PC-9 (cell line): Measurements from ENCODE around the gene FAM83D. TPM values are rescaled to one million over a fixed set of nuclear protein-coding genes. Genes with fewer than 3 reads are reported as not detected.

Source experiments
- BruUV-seq: library from RNA; stranded (reverse); fragments of 400-500 nt; replicated peaks from 2 replicates; lab custom pipeline; 2021; lab: Mats Ljungman, UMichigan
- CTCF ChIA-PET: fragments of 300-600 bp; sonication (Branson Sonifier 250); formaldehyde crosslinking; loops from one replicate; lab custom pipeline; 2022; ENCODE audit warnings: antibody characterized with exemption; lab: Charles Lee
- POLR2A ChIA-PET: fragments of 300-600 bp; sonication (Branson Sonifier 250); formaldehyde crosslinking; loops from one replicate; lab custom pipeline; 2022; ENCODE audit warnings: antibody characterized with exemption; ENCODE audit not compliant: unreplicated experiment; lab: Charles Lee
- DNase-seq, 2 experiments: peaks; one replicate each; pipeline versions ENCODE4 v3.0.0 to v3.0.0-alpha.2; 2015 to 2022; ENCODE audit warnings: mixed read lengths in 1 of 2
- H2AFZ ChIP-seq: fragments of 200-600 bp; sonication (generic); 2 replicates; pipeline ENCODE4 v1.8.1; 2017; ENCODE audit warnings: antibody characterized with exemption
- H3F3A ChIP-seq: fragments of 200-600 bp; sonication (generic); 2 replicates; pipeline ENCODE4 v1.8.1; 2017; ENCODE audit warnings: antibody characterized with exemption, mild to moderate bottlenecking, low read depth; ENCODE audit not compliant: insufficient read depth
- H3K27ac ChIP-seq: fragments of 200-600 bp; sonication (generic); 2 replicates; pipeline ENCODE4 v1.6.1; 2016; ENCODE audit warnings: mixed run types
- H3K27me3 ChIP-seq: fragments of 200-600 bp; sonication (generic); 2 replicates; pipeline ENCODE4 v1.6.1; 2016; ENCODE audit warnings: low read depth, mixed run types; ENCODE audit not compliant: insufficient read depth
- H3K36me3 ChIP-seq: fragments of 200-600 bp; sonication (generic); 2 replicates; pipeline ENCODE4 v1.6.1; 2016; ENCODE audit warnings: low read depth, mixed run types
- H3K4me1 ChIP-seq: fragments of 200-600 bp; sonication (generic); replicated peaks from 2 replicates; pipeline ENCODE4 v1.6.1; 2016; ENCODE audit warnings: mixed run types; ENCODE audit not compliant: insufficient read depth
- H3K4me2 ChIP-seq: fragments of 200-600 bp; sonication (generic); 2 replicates; pipeline ENCODE4 v1.6.1; 2017; ENCODE audit warnings: mixed run types
- H3K4me3 ChIP-seq: fragments of 200-600 bp; sonication (generic); 2 replicates; pipeline ENCODE4 v1.6.1; 2016; ENCODE audit warnings: mixed run types
- H3K79me2 ChIP-seq: fragments of 200-600 bp; sonication (generic); 2 replicates; pipeline ENCODE4 v1.6.1; 2017; ENCODE audit warnings: low read depth, mixed run types
- H3K9me2 ChIP-seq: fragments of 200-600 bp; sonication (generic); 2 replicates; pipeline ENCODE4 v1.8.1; 2017; ENCODE audit warnings: mild to moderate bottlenecking; ENCODE audit not compliant: insufficient read depth
- H3K9me3 ChIP-seq: fragments of 200-600 bp; sonication (generic); 2 replicates; pipeline ENCODE4 v1.8.1; 2016; ENCODE audit warnings: low read depth; ENCODE audit not compliant: insufficient read depth
- H4K20me1 ChIP-seq: fragments of 200-600 bp; sonication (generic); 2 replicates; pipeline ENCODE4 v1.8.1; 2017; ENCODE audit not compliant: insufficient read depth
- CTCF ChIP-seq: fragments of 200-600 bp; sonication (generic); conservative IDR thresholded peaks from 2 replicates; pipeline ENCODE4 v1.6.1; 2017; ENCODE audit warnings: mixed run types, antibody characterized with exemption, mild to moderate bottlenecking, moderate library complexity
- EZH2 ChIP-seq: fragments of 200-600 bp; sonication (generic); IDR thresholded peaks from 2 replicates; pipeline ENCODE4 v1.8.0; 2017; ENCODE audit warnings: antibody characterized with exemption, low read depth
- intact Hi-C: fragments of 100-400 bp; cut with micrococcal nuclease; formaldehyde crosslinking; loops from one replicate; pipeline ENCODE4 v1.10.0; 2022; ENCODE audit not compliant: unreplicated experiment
- total RNA-seq: library from RNA; stranded (reverse); gene quantifications from 2 replicates; pipeline ENCODE4 v1.2.3, GENCODE V29; 2021

The FAM83D gene
- total RNA-seq, 1 experiment from 2014 or later: 57.3 TPM

DNA sequence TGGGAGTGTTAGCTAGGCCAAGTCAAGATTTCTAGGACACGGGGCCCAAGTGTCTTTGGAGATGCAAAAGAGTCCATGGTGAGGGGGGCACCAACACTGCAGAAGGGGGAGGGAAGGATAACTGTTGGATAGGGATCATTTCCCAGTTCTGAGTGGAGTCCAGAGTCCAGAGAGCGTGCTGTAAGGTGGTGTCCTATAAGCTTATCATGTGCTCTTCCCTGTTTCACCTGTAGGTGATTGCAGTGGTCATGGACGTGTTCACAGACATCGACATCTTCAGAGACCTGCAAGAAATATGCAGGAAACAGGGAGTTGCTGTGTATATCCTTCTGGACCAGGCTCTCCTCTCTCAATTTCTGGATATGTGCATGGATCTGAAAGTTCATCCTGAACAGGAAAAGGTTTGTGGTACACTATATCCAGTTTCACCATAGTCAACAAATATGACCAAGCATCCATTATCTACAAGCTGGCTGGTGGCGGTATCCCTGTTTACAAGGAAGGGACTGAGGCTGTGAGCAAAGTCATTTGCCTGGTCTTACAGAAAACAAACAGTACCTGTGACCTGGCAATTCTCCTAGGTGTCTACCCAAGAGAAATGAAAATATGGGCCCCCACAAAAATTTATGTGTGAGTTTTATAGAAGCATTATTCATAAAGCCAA is 15.6 kb downstream of the FAM83D start:
- Histone ChIP-seq H3K36me3 (peaks cover 22% of the 10 kb centered on the region), H2AFZ (no peak overlapping the region), H3F3A (peaks cover 4% of the 10 kb centered on the region; the same call in 1 of the 2 replicates), H3K4me2 (no peak overlapping the region), H3K27ac (no peak overlapping the region), H3K9me2 (no peaks in the 10 kb centered on the region), H3K79me2 (peaks cover 74% of the 10 kb centered on the region), H4K20me1 (peaks cover 13% of the 10 kb centered on the region; the same call in 1 of the 2 replicates), H3K4me1 (no peaks in the 10 kb centered on the region), H3K9me3 (no peaks in the 10 kb centered on the region), H3K4me3 (no peak overlapping the region), H3K27me3 (no peaks in the 10 kb centered on the region)
- ChIA-PET POLR2A (interaction anchor here (0.7 kb wide), 1 partner anchor 12 kb away, joined by 5 read pairs; no protein-coding TSS in a partner anchor), CTCF (interaction anchor here (0.5 kb wide), 1 partner anchor 158 kb away, joined by 4 read pairs; no protein-coding TSS in a partner anchor)
- no TSS peak for BruUV-seq
- intact Hi-C loops: no loop called here
- no peak for TF ChIP-seq CTCF
- TF ChIP-seq EZH2: no peak
- DNase-seq: no peak

DNA sequence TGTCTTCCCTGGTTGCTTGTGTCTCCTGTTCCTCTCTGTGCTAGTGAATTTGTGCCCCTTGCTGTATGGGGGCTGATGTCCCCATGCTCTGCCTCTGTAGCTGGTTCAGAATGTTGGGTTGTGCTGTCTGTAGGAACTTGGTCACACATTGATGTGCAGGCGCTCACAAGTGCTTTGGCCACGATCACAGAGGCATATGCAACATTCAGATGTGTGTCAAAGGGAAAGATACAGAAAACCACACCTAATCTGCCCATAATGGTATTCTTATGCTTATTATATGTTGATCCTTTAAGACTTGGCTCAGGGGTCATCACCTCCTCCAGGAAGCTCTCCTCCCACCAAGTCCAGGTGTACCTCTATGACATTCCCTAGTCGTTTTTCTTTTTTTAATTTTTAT is 18.8 kb downstream of the FAM83D start:
- Histone ChIP-seq H3K27me3 (no peaks in the 10 kb centered on the region), H3K4me1 (no peaks in the 10 kb centered on the region), H2AFZ (no peak overlapping the region), H4K20me1 (peaks cover 8% of the 10 kb centered on the region; the same call in 1 of the 2 replicates), H3K27ac (no peak overlapping the region), H3F3A (peaks cover 4% of the 10 kb centered on the region; the same call in 1 of the 2 replicates), H3K4me2 (no peak overlapping the region), H3K9me2 (no peaks in the 10 kb centered on the region), H3K36me3 (peaks cover 35% of the 10 kb centered on the region), H3K9me3 (no peaks in the 10 kb centered on the region), H3K79me2 (peaks cover 42% of the 10 kb centered on the region), H3K4me3 (no peak overlapping the region)
- no TSS peak for BruUV-seq
- ChIA-PET CTCF (no interaction called here), POLR2A (no interaction called here)
- TF ChIP-seq CTCF (no peak), EZH2 (no peak)
- intact Hi-C loops: no loop called here
- no peak for DNase-seq

- no peak for DNase-seq
- no peak overlapping the region for H3K4me3 ChIP-seq
- intact Hi-C loops: no loop called here
- peaks cover 24% of the 10 kb centered on the region for H3K79me2 ChIP-seq
- no peak overlapping the region for H2AFZ ChIP-seq
- no peaks in the 10 kb centered on the region for H3K4me1 ChIP-seq
- no peaks in the 10 kb centered on the region for H3K9me3 ChIP-seq
- H4K20me1 ChIP-seq: peaks cover 3% of the 10 kb centered on the region; the same call in 1 of the 2 replicates
- H3K36me3 ChIP-seq: peaks cover 44% of the 10 kb centered on the region
- no TSS peak for BruUV-seq
- no peak overlapping the region for H3K4me2 ChIP-seq
- no peak overlapping the region for H3K27ac ChIP-seq
- H3K9me2 ChIP-seq: no peaks in the 10 kb centered on the region
- CTCF ChIA-PET: interaction anchor here (0.7 kb wide), 1 partner anchor 16 kb away, joined by 3 read pairs; no protein-coding TSS in a partner anchor
- H3K27me3 ChIP-seq: no peaks in the 10 kb centered on the region
- no peak for TF ChIP-seq CTCF
- POLR2A ChIA-PET: interaction anchor here (0.5 kb wide), 1 partner anchor 18 kb away, joined by 5 read pairs; no protein-coding TSS in a partner anchor
- H3F3A ChIP-seq: peaks cover 4% of the 10 kb centered on the region; the same call in 1 of the 2 replicates
Measured at GRCh38 chr20:38946836-38947235, 20.6 kb downstream of the FAM83D start.
